Ishikawa (cell line): Measurements from ENCODE around the gene IGFBP2.

Experiments
- CREB1 ChIP-seq: IDR thresholded peaks from 2 replicates; pipeline ENCODE4 v1.6.1; 2012; ENCODE audit warnings: low read depth
- EGR1 ChIP-seq: IDR thresholded peaks from 2 replicates; pipeline ENCODE4 v1.6.1; 2012
- EP300 ChIP-seq: IDR thresholded peaks from 2 replicates; pipeline ENCODE4 v1.6.1; 2012; ENCODE audit warnings: borderline replicate concordance
- TAF1 ChIP-seq: IDR thresholded peaks from 2 replicates; pipeline ENCODE4 v1.6.1; 2012; ENCODE audit warnings: low read depth, mild to moderate bottlenecking
- TEAD4 ChIP-seq: IDR thresholded peaks from 2 replicates; pipeline ENCODE4 v1.6.1; 2012
- TF ChIP-seq, protein P1 (sequence below): IDR thresholded peaks from 2 replicates; pipeline ENCODE4 v1.6.1; 2012

DNA sequence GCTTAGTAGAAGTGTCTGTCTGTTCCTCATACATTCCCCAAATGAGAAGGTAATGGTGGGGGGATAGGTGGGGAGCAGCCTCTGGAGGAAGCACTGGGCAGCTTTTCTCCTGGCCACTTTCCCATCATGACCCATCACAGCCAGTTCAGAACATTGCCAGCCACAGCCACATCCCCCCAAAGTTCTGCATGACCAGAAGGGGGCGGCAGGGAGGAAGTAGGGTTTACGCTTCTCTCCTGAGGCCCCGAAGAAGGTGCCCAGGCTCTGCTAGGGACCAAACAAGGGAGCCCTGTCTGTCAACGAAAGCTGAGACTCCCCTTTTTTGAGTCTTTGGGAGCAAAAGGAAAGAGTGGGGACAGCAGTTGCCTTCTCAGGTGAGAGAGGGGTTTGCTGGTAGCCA is 54.4 kb downstream of the IGFBP2 start:
- TF ChIP-seq TEAD4 = no peak
- TF ChIP-seq EGR1 = no peak
- TF ChIP-seq, protein P1, sequence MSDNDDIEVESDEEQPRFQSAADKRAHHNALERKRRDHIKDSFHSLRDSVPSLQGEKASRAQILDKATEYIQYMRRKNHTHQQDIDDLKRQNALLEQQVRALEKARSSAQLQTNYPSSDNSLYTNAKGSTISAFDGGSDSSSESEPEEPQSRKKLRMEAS = no peak
- TF ChIP-seq TAF1 = no peak
- no peak for TF ChIP-seq CREB1
- no peak for TF ChIP-seq EP300
